Vagina (tissue), 2 donors: ENCODE data around the gene AKAP6.

Source experiments
- POLR2A ChIP-seq, 2 donors: fragments of 450-650 bp; IDR thresholded peaks; one replicate each; pipeline ENCODE4 v1.6.1; 2017; ENCODE audit warnings: antibody characterized with exemption in 2 of 2, mild to moderate bottlenecking in 2 of 2, moderate library complexity in 2 of 2
- POLR2AphosphoS5 ChIP-seq, 2 donors: sonication (generic); formaldehyde crosslinking; IDR thresholded peaks; one replicate each; pipeline ENCODE4 v1.9.0; 2017; ENCODE audit warnings: antibody characterized with exemption in 2 of 2, mild to moderate bottlenecking in 2 of 2, low read depth in 1 of 2; ENCODE audit not compliant: insufficient read depth in 1 of 2
- TF ChIP-seq, protein P1 (sequence below), 3 experiments: fragments of 450-650 bp in 2 of 3; fragments of 200-600 bp in 1 of 3; sonication (generic) in 1 of 3; IDR thresholded peaks; one replicate each; pipeline ENCODE4 v1.5.1; 2017 to 2019; ENCODE audit warnings: antibody characterized with exemption in 3 of 3, mild to moderate bottlenecking in 2 of 3, moderate library complexity in 2 of 3

DNA sequence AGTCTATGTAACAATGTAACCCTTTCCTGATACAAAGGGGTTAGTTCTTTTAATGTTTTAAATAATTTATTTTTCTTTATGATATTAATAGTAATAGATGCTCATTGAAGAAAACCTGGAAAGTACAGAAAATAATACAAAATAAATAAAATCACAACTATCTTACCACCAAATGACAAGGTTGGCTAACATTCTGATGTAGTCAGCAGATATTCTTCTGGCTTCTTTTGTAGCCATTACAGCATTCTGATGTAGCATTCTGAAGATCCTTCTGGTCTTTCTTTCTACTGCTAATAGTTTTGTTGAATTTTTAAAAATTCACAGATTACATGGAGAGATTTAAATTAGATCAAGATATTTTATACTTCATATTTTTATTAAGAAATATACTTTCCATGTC is 301.6 kb downstream of the AKAP6 start:
- TF ChIP-seq, protein P1, sequence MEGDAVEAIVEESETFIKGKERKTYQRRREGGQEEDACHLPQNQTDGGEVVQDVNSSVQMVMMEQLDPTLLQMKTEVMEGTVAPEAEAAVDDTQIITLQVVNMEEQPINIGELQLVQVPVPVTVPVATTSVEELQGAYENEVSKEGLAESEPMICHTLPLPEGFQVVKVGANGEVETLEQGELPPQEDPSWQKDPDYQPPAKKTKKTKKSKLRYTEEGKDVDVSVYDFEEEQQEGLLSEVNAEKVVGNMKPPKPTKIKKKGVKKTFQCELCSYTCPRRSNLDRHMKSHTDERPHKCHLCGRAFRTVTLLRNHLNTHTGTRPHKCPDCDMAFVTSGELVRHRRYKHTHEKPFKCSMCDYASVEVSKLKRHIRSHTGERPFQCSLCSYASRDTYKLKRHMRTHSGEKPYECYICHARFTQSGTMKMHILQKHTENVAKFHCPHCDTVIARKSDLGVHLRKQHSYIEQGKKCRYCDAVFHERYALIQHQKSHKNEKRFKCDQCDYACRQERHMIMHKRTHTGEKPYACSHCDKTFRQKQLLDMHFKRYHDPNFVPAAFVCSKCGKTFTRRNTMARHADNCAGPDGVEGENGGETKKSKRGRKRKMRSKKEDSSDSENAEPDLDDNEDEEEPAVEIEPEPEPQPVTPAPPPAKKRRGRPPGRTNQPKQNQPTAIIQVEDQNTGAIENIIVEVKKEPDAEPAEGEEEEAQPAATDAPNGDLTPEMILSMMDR (IDR thresholded peaks at IDR 0.05) = no peak
- TF ChIP-seq POLR2A (IDR thresholded peaks at IDR 0.05) (no peak), POLR2AphosphoS5 (IDR thresholded peaks at IDR 0.05; ENCODE audit: insufficient read depth in 1 of 2, low read depth in 1 of 2) (no peak)
